Activated naive CD8-positive, alpha-beta T cell treated with anti-CD3 and anti-CD28 coated beads, Interleukin-2, amount 50 U/mL, for 24 hours (primary cell): ENCODE measurements around the gene ARHGAP8.

Experiments used
- ATAC-seq: fragments of 150-1000 bp; cut with Tn5 transposase; one replicate; pipeline ENCODE4 v1.10.0; 2021
- DNase-seq: peaks from one replicate; pipeline ENCODE4 v3.0.0; 2021
- H3K27ac Mint-ChIP-seq: one replicate; pipeline ENCODE4 v1.8.0; 2021; ENCODE audit warnings: mild to moderate bottlenecking, mixed read lengths
- H3K27me3 Mint-ChIP-seq: one replicate; pipeline ENCODE4 v1.8.0; 2021; ENCODE audit warnings: mixed read lengths
- H3K36me3 Mint-ChIP-seq: one replicate; pipeline ENCODE4 v1.8.0; 2021; ENCODE audit warnings: low read depth, mixed read lengths
- H3K4me1 Mint-ChIP-seq: one replicate; pipeline ENCODE4 v1.8.0; 2021; ENCODE audit warnings: mixed read lengths
- H3K4me3 Mint-ChIP-seq: one replicate; pipeline ENCODE4 v1.8.0; 2021; ENCODE audit warnings: mild to moderate bottlenecking, moderate library complexity, mixed read lengths
- H3K9me3 Mint-ChIP-seq: one replicate; pipeline ENCODE4 v1.8.0; 2021; ENCODE audit warnings: mixed read lengths

ARHGAP8 gene

DNA sequence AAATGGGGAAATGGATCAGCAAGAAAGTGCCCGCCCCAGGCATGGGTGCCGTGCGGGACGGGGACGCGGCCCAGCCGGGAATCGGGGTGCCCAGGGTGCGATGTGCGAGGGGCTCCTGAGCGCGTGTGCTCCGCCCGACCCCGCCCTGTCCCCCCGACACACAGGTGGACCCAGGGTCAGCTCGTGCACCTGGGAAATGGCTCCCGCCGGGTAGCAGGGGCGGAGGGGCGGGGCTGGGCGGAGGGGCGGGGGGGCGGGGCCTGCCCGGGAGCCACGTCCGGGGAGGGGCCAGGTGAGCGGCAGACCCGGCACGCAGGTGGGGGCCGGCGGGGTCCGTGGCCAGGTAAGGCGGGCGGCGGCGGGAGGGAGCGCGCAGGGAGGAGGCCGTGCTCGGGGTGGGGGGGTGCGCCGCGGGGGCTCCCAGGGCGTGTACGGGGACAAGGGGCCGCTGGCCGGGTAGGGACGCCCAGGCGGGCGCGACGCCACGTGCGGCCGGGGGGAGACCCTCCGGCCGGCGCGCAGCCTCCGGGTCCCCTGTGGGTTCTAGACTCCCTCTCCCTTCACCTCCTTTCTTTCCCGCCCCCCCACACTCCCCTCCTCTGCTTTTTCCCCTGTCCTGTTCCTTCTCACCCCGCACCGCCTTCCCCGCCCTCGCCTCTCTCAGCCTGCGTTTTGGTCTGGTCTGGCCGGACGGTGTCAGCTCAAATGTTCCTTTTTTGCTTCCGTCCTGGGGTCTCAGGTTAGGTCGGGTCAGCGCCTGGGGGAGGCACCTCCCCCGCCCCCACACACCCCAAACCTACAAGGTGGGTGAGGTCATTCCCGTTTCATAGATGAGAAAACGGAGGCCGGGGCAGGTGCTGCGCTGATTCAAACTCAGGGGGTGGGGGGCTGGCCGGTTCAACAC lies at the start of gene ARHGAP8:
TSS of gene ARHGAP8 (plus strand) at position 291 of the 904 bp plus-strand sequence. CDS start 33,953 bp downstream, outside the sequence.
- Mint-ChIP-seq H3K27me3 (peaks cover 47% of the 10 kb centered on the region), H3K9me3 (no peaks in the 10 kb centered on the region), H3K27ac (no peak within 1 kb of the TSS), H3K36me3 (no peaks in the 10 kb centered on the region), H3K4me3 (peak within 1 kb of the TSS; percentile 64), H3K4me1 (peaks cover 5% of the 10 kb centered on the region)
- no peak for DNase-seq
- ATAC-seq: peak; percentile 15

DNA sequence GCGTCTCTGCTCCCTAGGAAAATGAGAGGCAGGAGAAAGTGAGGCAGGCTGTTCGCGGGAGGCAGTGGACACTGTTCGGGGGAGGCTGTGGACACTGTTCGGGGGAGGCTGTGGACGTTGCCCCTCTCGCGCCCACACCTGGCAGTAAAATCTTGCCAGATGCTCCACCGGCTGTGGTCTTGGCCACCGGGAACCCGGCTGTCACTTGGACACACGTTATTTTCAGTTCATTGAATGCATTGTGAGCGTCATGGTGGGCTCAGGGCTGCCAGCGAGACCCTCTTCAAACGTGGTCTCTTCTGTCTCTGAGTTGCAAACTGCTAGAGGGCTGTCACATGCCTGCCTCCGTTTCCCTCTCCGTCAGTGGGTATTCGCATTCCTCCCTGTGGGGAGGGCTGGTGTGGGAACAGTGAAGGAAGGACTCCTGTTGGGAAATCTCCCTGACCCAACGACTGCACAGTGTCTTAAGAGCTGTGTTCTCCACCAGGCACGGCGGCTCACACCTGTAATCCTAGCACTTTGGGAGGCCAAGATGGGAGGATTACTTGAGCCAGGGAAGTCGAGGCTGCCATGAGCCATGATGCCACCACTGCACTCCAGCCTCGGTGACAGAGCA lies 49.0 kb upstream of the ARHGAP8 start:
- Mint-ChIP-seq H3K4me1 (peaks cover 29% of the 10 kb centered on the region), H3K27me3 (no peaks in the 10 kb centered on the region), H3K27ac (peak overlapping the region; percentile 22)

DNA sequence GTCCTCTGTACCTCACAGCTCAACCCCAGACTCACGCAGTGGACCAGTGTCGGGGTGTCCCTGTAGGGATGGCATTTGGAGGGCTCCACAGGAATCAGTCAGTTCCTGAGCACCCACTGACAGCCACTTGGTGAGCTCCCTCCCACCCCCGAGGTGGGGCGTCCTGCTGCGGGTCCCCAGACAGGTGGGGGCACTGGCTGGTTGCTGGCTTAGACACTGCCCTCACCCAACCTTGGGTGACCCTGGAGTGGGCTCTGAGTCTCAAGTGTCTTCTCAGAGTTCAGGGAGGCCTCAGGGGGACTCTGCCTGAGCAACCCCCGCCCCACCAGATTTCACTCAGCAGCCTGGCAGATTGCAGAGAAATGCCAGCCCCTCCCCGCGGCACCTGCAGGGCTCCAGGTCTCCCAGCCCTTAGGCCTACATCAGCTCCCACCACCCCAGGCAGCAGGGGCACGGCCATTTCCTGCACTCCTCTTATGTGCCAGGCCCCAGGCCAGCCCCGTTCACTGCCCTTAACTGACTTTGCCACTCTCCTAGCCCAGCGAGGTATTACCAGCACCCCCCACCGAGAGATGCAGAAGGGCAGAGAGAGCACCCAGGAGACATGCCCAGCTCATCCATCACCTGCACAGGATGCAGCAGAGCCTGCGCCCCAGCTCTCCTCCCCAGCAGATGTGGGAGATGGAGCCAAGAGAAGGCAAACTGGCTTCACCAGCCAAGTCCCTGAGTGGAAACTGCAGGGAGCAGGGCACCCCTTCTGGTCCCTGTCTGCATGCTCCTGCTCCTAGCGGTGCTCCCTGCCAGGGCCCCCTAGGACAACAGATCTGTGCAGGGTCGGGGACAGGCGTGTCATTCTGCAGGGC lies 48.0 kb upstream of the ARHGAP8 start:
- Mint-ChIP-seq H3K27ac (no peak overlapping the region), H3K9me3 (no peaks in the 10 kb centered on the region), H3K4me1 (peaks cover 32% of the 10 kb centered on the region), H3K36me3 (no peaks in the 10 kb centered on the region), H3K4me3 (no peak overlapping the region), H3K27me3 (no peaks in the 10 kb centered on the region)
- ATAC-seq (no peak), DNase-seq (no peak)

More for the DNA sequence above, 49.0 kb upstream of the ARHGAP8 start:
- Mint-ChIP-seq H3K36me3 (no peaks in the 10 kb centered on the region), H3K4me3 (peak overlapping the region; percentile 75), H3K9me3 (no peaks in the 10 kb centered on the region)
- ATAC-seq (no peak), DNase-seq (no peak)

DNA sequence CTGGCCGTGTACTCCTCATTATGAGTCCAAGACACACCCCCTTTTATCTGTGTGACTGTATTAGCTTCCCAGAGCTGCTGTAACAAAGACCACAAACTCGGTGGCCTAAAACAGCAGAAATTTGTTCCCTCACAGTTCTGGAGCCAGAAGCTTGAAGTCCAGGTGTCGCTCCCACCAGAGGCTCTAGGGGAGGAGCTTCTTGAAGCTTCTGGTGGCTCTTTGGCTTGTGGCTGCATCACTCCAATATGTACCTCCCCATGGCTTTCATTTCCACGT lies 47.4 kb upstream of the ARHGAP8 start:
- no peaks in the 10 kb centered on the region for H3K36me3 Mint-ChIP-seq
- DNase-seq (no peak), ATAC-seq (no peak)
- peaks cover 37% of the 10 kb centered on the region for H3K4me1 Mint-ChIP-seq
- no peak overlapping the region for H3K27ac Mint-ChIP-seq
- no peak overlapping the region for H3K4me3 Mint-ChIP-seq
- no peaks in the 10 kb centered on the region for H3K9me3 Mint-ChIP-seq
- H3K27me3 Mint-ChIP-seq: no peaks in the 10 kb centered on the region

DNA sequence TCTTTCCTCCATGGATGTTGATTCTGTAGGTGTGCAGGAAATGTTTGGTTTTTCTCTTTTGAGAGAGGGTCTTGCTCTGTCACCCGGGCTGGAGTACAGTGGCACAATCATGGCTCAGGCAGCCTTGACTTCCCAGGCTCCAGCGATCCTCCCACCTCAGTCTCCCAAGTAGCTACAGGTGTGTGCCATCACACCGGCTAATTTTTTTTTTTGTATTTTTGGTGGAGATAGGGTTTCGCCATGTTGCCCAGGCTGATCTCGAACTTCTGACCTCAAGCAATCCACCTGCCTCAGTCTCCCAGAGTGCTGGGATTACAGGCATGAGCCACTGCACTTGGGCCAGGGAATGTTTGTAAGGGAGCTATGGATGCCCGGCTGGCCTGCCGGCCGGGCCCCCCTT lies 45.9 kb upstream of the ARHGAP8 start:
- Mint-ChIP-seq H3K4me3 (no peak overlapping the region), H3K4me1 (peaks cover 45% of the 10 kb centered on the region), H3K36me3 (no peaks in the 10 kb centered on the region), H3K27me3 (no peaks in the 10 kb centered on the region), H3K9me3 (no peaks in the 10 kb centered on the region), H3K27ac (no peak overlapping the region)
- no peak for ATAC-seq
- DNase-seq: no peak

DNA sequence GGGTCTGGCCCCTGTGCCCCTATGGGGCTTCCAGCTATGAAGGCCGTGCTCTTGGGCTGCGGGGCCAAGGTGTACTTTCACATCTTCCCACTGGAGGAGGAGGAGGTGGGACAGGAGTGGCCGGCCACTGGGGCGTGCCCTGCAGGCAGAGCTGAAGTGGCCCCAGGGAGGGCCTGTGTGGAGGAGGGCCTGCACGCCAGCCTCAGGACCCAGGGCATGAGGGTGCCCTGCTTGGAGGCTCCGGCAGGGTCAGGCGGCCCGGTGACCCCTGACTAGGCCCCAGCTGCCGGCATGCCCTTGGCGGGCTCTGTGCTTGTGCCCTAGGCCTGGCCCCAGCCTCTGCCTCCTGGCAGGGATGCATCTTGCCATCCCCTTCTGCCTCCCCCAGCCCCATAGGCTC lies 45.2 kb upstream of the ARHGAP8 start:
- no peak for ATAC-seq
- DNase-seq: no peak
- Mint-ChIP-seq H3K36me3 (no peaks in the 10 kb centered on the region), H3K9me3 (no peaks in the 10 kb centered on the region), H3K27me3 (no peaks in the 10 kb centered on the region), H3K4me3 (no peak overlapping the region), H3K27ac (no peak overlapping the region), H3K4me1 (peaks cover 42% of the 10 kb centered on the region)

DNA sequence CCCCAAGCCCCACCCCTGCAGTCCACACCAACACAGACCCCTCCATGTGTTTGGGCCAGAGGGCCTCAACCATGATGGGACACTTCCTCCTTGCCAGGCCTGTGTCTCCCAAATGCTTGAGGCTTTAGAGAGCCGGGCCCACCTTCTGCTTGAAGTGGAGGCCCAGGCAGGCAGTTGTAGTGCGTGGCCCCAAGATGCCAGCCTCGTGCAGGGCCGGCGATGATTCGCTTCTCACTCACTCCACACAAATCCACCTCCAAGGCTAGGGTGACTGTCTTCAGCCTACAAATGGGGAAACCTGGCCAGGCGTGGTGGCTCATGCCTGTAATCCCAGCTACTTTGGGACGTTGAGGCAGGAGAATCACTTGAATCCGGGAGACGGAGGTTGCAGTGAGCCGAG lies 44.6 kb upstream of the ARHGAP8 start:
- no peak for DNase-seq
- Mint-ChIP-seq H3K27ac (no peak overlapping the region), H3K27me3 (no peaks in the 10 kb centered on the region), H3K4me3 (no peak overlapping the region), H3K36me3 (no peaks in the 10 kb centered on the region), H3K9me3 (no peaks in the 10 kb centered on the region), H3K4me1 (peaks cover 42% of the 10 kb centered on the region)
- no peak for ATAC-seq

DNA sequence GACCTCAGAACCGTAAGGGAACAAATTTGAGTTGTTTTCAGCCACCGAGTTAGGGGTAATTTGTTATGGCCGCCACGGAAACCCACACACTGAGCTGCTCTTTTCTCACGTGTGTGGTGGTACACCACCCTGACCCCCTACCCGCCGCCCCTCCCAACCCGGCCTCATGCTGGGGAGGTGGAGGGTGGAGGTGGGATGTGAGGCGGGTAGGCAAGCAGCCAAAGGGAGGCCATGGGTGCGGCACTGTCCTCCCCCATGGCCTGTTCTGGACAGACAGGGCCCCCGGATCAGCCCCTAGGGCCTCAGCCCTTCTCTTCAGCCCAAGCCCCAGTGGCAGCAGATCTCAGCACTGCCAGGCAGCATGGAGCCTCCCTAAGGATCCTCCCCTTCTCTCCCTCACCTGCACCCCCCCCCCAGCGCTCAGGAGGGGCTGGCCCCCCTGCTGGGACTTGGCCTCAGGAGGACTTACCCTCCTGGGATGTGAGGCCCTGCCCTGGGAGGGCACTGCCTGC lies 42.4 kb upstream of the ARHGAP8 start:
- DNase-seq (no peak), ATAC-seq (no peak)
- no peaks in the 10 kb centered on the region for H3K27me3 Mint-ChIP-seq
- H3K9me3 Mint-ChIP-seq: no peaks in the 10 kb centered on the region
- H3K4me1 Mint-ChIP-seq: peaks cover 29% of the 10 kb centered on the region
- no peaks in the 10 kb centered on the region for H3K36me3 Mint-ChIP-seq
- H3K27ac Mint-ChIP-seq: peak overlapping the region; percentile 64
- no peak overlapping the region for H3K4me3 Mint-ChIP-seq

DNA sequence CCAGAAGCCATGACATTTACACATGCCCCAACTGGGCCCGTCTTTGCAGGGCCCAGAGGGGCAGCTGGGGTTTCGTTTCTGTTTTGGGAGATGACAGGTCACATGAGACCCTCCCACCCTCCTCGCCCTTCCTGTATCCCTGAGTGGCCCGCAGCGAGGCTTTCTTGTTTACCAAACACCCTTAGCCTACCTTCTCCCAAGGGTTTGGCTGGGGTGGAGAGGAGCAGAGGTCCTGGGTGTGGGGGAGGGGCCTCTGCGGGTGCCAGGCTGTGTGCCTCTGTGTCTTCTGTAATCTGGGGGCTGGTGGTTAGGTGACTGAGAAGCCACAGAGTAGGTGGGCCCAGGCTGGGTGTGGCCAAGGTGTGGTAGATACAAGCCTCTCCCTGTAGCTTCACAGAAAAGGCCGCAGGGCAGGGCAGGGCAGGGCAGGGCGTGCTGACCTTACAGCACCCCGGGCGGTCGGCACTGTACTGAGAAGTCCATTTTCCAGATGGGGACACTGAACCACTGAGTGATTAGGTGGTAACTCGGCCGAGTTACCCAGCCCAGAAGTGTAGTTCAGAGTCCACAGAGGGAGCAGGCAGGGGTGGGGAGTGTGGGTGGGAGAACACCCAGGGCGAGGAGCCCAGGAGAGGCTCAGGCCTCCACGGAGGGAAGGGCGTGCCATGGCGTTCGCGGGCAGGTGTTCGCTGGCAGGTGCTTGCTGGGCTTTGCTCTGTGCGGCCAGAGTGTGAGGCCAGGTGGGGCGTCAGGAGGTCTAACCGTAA lies 41.7 kb upstream of the ARHGAP8 start:
- ATAC-seq (peak; percentile 81), DNase-seq (peak; percentile 74)
- no peaks in the 10 kb centered on the region for H3K27me3 Mint-ChIP-seq
- no peaks in the 10 kb centered on the region for H3K9me3 Mint-ChIP-seq
- no peaks in the 10 kb centered on the region for H3K36me3 Mint-ChIP-seq
- peak overlapping the region; percentile 44 for H3K4me3 Mint-ChIP-seq
- peaks cover 29% of the 10 kb centered on the region for H3K4me1 Mint-ChIP-seq
- peak overlapping the region; percentile 64 for H3K27ac Mint-ChIP-seq

DNA sequence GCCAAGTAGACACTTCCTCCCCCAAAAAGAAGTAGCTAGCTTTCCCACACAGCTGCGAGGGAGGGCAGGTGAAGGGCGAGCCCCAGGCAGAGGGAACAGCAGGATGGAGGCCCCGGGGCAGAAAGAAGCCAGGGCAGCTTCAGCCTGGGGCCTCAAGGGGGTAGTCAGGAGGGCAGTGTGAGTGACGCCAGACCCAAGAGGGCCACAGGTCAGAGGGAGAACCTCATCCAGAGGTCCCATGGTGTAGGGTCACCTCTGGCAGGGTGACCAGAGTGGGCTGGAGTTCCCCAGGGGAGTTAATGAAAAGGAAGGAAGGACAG lies 41.2 kb upstream of the ARHGAP8 start:
- no peak overlapping the region for H3K4me3 Mint-ChIP-seq
- no peaks in the 10 kb centered on the region for H3K36me3 Mint-ChIP-seq
- peak overlapping the region; percentile 64 for H3K27ac Mint-ChIP-seq
- no peaks in the 10 kb centered on the region for H3K9me3 Mint-ChIP-seq
- H3K4me1 Mint-ChIP-seq: peaks cover 29% of the 10 kb centered on the region
- H3K27me3 Mint-ChIP-seq: no peaks in the 10 kb centered on the region
- no peak for DNase-seq
- ATAC-seq: peak; percentile 2

DNA sequence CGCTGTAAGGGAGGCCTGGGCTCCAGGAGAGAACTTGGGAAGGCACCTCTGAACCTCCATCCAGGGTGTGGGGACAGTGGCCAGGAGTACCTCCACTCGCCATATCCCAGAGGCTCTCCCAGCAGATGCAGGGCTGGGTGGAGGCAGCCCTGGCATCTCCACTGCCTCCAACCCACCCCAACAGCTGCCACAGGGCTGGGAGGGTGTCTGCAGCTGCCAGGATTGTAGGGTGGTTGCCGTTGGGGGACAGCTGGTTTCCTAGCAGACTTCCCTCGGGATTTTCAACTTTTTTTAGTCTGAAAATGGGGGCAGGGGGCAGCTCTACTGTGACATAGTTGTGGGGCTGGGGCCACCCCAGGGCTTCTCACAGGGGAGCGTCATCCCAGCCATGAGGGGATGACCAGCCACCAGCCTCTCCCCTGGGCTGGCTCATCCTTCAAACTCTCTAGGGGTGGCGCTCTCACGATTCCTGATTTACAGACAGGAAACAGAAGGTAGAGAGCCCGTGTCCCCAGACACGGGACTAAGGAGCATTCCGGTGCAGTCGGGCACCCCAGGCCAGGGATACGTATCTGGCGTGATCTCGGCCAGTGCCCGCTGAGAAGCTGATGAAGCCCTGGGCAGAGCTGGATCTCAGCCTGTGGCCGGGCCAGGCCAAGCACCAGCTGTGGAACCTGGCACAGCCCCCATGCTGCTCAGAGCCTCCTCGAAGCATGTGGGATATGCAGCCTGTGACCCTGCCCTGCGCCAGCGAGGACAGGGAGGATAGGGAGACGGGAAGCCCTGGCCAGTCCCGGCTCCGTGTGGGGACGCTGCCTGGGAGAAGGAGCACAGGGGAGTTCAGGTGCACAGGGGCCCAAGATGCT lies 40.5 kb upstream of the ARHGAP8 start:
- ATAC-seq (no peak), DNase-seq (no peak)
- Mint-ChIP-seq H3K9me3 (no peaks in the 10 kb centered on the region), H3K27ac (no peak overlapping the region), H3K27me3 (no peaks in the 10 kb centered on the region), H3K4me1 (peaks cover 29% of the 10 kb centered on the region), H3K36me3 (no peaks in the 10 kb centered on the region), H3K4me3 (no peak overlapping the region)

DNA sequence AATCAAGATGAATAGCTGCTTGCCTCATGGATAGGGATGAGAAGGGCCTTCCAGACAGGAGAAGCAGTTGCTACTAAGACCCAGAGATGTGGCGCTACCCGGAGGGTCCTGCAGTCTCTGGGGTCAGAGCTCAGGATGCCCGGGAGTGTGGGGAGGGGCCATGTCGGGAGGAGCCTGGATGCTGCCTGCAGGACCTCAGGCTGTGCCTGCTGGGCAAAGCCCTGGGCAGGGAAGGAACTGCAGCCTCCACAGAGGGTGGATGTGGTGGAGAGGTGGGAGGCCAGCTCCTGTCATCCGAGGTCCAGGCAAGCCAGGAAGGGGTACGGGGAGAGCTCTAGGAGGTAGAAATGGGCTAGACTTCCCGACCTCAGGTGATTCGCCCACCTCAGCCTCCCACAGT lies 39.4 kb upstream of the ARHGAP8 start:
- Mint-ChIP-seq H3K36me3 (no peaks in the 10 kb centered on the region), H3K9me3 (no peaks in the 10 kb centered on the region), H3K4me3 (no peak overlapping the region), H3K27me3 (no peaks in the 10 kb centered on the region), H3K4me1 (peaks cover 28% of the 10 kb centered on the region), H3K27ac (no peak overlapping the region)
- no peak for ATAC-seq
- no peak for DNase-seq

DNA sequence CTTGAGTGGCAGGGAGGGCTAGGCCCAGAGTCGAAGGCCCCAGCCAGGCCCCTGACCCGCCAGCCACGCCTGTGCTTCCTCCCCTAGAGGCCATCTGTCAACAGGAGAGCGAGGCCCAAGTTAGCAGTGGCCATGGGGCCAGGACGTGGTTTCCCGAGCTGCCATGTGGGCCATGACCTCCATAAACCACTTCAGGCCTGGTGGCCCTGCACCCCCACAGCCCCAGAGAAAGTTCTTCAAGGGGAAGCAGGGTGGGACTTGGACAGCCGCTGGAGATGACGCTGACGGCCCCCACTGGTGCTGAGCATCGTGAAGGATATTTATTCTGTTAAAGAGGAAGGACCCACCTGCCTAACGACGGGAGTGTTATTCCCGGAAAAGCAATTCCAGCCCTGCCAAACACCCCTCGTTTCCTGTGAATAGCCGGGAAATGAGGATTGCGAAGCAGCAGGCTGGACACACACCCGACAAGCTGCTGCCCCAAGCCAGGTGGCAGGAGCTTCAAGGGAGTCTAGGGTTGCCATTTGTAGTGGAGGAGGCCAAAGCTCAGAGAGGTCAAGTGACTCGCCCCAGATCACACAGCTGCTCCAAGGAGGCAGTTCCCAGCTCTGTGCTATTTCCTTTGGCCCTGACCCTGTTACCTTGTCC lies 37.5 kb upstream of the ARHGAP8 start:
- Mint-ChIP-seq H3K4me3 (no peak overlapping the region), H3K27me3 (no peaks in the 10 kb centered on the region), H3K4me1 (peaks cover 24% of the 10 kb centered on the region), H3K36me3 (peaks cover 3% of the 10 kb centered on the region), H3K9me3 (no peaks in the 10 kb centered on the region), H3K27ac (no peak overlapping the region)
- ATAC-seq (no peak), DNase-seq (no peak)
